ENCODE results near the gene CHRNA7.
"Not testable (repeated sequence)": the region's sequence is repeated elsewhere in the genome, so short reads cannot be mapped to it uniquely, and the experiment has no call there.

The CHRNA7 gene

GRCh38 chr15:32134842-32135241, 104.5 kb downstream of the CHRNA7 start:
- Histone ChIP-seq H3K27me3 (ENCODE audit: control insufficient read depth, insufficient read depth, low read length) (no peaks in the 10 kb centered on the region), H3K4me1 (ENCODE audit: control insufficient read depth, insufficient read depth, low read length) (no peaks in the 10 kb centered on the region), H3K27ac (ENCODE audit: low read length) (no peak overlapping the region), H3K4me3 (ENCODE audit: low read length) (no peak overlapping the region), H3K9me3 (ENCODE audit: control insufficient read depth, insufficient read depth, low read length) (no peaks in the 10 kb centered on the region), H3K36me3 (ENCODE audit: control insufficient read depth, insufficient read depth, low read length) (no peaks in the 10 kb centered on the region)
- DNase-seq (ENCODE audit: low read depth, low spot score): no peak
- WGBS (ENCODE audit: insufficient coverage, insufficient read length): no CpG with 5 or more reads among the region's 5 CpGs

DNA sequence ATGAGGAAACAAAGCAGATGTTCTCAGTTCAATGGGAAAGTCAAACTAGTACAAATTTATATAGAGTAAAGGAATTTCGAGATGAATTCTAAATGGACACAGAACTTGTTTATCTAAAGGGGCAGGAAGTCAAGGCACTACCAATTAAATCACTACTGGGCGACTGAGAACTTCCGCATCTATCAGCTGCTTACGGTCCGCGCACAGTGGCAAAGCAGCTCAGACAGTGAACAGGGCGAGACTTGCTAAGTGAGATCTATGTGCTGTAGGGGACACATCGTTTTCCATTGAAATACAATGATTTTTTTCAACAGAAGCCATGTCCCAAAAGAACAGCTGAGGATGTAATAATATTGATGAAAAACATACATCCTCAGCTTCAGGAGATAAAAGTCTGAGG, 105.0 kb downstream of the CHRNA7 start:
- H3K4me1 ChIP-seq (ENCODE audit: control insufficient read depth, insufficient read depth, low read length): no peaks in the 10 kb centered on the region
- no peaks in the 10 kb centered on the region for H3K27me3 ChIP-seq (ENCODE audit: control insufficient read depth, insufficient read depth, low read length)
- H3K4me3 ChIP-seq (ENCODE audit: low read length): no peak overlapping the region
- no CpG with 5 or more reads among the region's 8 CpGs for WGBS (ENCODE audit: insufficient coverage, insufficient read length)
- H3K9me3 ChIP-seq (ENCODE audit: control insufficient read depth, insufficient read depth, low read length): no peaks in the 10 kb centered on the region
- no peak for DNase-seq (ENCODE audit: low read depth, low spot score)
- H3K36me3 ChIP-seq (ENCODE audit: control insufficient read depth, insufficient read depth, low read length): no peaks in the 10 kb centered on the region
- no peak overlapping the region for H3K27ac ChIP-seq (ENCODE audit: low read length)

- not testable (repeated sequence) for H3K4me3 ChIP-seq (ENCODE audit: low read length); DNase-seq (ENCODE audit: low read depth, low spot score); H3K36me3 ChIP-seq (ENCODE audit: control insufficient read depth, insufficient read depth, low read length); H3K4me1 ChIP-seq (ENCODE audit: control insufficient read depth, insufficient read depth, low read length); H3K27me3 ChIP-seq (ENCODE audit: control insufficient read depth, insufficient read depth, low read length); H3K9me3 ChIP-seq (ENCODE audit: control insufficient read depth, insufficient read depth, low read length); H3K27ac ChIP-seq (ENCODE audit: low read length)
- no CpG with 5 or more reads among the region's 10 CpGs for WGBS (ENCODE audit: insufficient coverage, insufficient read length)
These were observed 115.2 kb downstream of the CHRNA7 start for GRCh38 chr15:32145512-32145911.

GRCh38 chr15:32148833-32149555, 118.7 kb downstream of the CHRNA7 start:
- H3K36me3 ChIP-seq (ENCODE audit: control insufficient read depth, insufficient read depth, low read length): no peaks in the 10 kb centered on the region
- WGBS (ENCODE audit: insufficient coverage, insufficient read length): no CpG with 5 or more reads among the region's 15 CpGs

GRCh38 chr15:32152574-32152973, 122.3 kb downstream of the CHRNA7 start:
- DNase-seq (ENCODE audit: low read depth, low spot score): no peak
- Histone ChIP-seq H3K4me3 (ENCODE audit: low read length) (no peak overlapping the region), H3K9me3 (ENCODE audit: control insufficient read depth, insufficient read depth, low read length) (no peaks in the 10 kb centered on the region), H3K36me3 (ENCODE audit: control insufficient read depth, insufficient read depth, low read length) (no peaks in the 10 kb centered on the region), H3K27ac (ENCODE audit: low read length) (no peak overlapping the region), H3K4me1 (ENCODE audit: control insufficient read depth, insufficient read depth, low read length) (no peaks in the 10 kb centered on the region), H3K27me3 (ENCODE audit: control insufficient read depth, insufficient read depth, low read length) (no peaks in the 10 kb centered on the region)
- no CpG with 5 or more reads among the region's 1 CpG for WGBS (ENCODE audit: insufficient coverage, insufficient read length)

More at GRCh38 chr15:32148833-32149555, 118.7 kb downstream of the CHRNA7 start:
- Histone ChIP-seq H3K27me3 (ENCODE audit: control insufficient read depth, insufficient read depth, low read length) (no peaks in the 10 kb centered on the region), H3K27ac (ENCODE audit: low read length) (no peak overlapping the region), H3K4me3 (ENCODE audit: low read length) (no peak overlapping the region), H3K4me1 (ENCODE audit: control insufficient read depth, insufficient read depth, low read length) (no peaks in the 10 kb centered on the region), H3K9me3 (ENCODE audit: control insufficient read depth, insufficient read depth, low read length) (no peaks in the 10 kb centered on the region)
- DNase-seq (ENCODE audit: low read depth, low spot score): no peak

- not testable (repeated sequence) for H3K9me3 ChIP-seq (ENCODE audit: control insufficient read depth, insufficient read depth, low read length); H3K4me3 ChIP-seq (ENCODE audit: low read length); H3K27me3 ChIP-seq (ENCODE audit: control insufficient read depth, insufficient read depth, low read length); H3K27ac ChIP-seq (ENCODE audit: low read length); DNase-seq (ENCODE audit: low read depth, low spot score); H3K4me1 ChIP-seq (ENCODE audit: control insufficient read depth, insufficient read depth, low read length); H3K36me3 ChIP-seq (ENCODE audit: control insufficient read depth, insufficient read depth, low read length)
- WGBS (ENCODE audit: insufficient coverage, insufficient read length): no CpG with 5 or more reads among the region's 18 CpGs
These were observed 123.7 kb downstream of the CHRNA7 start for GRCh38 chr15:32153868-32154623.

GRCh38 chr15:32162143-32162542, 131.8 kb downstream of the CHRNA7 start:
- not testable (repeated sequence) for DNase-seq (ENCODE audit: low read depth, low spot score); H3K9me3 ChIP-seq (ENCODE audit: control insufficient read depth, insufficient read depth, low read length); H3K36me3 ChIP-seq (ENCODE audit: control insufficient read depth, insufficient read depth, low read length); H3K4me1 ChIP-seq (ENCODE audit: control insufficient read depth, insufficient read depth, low read length); H3K27ac ChIP-seq (ENCODE audit: low read length); H3K27me3 ChIP-seq (ENCODE audit: control insufficient read depth, insufficient read depth, low read length); H3K4me3 ChIP-seq (ENCODE audit: low read length)
- no CpG with 5 or more reads among the region's 2 CpGs for WGBS (ENCODE audit: insufficient coverage, insufficient read length)

DNA sequence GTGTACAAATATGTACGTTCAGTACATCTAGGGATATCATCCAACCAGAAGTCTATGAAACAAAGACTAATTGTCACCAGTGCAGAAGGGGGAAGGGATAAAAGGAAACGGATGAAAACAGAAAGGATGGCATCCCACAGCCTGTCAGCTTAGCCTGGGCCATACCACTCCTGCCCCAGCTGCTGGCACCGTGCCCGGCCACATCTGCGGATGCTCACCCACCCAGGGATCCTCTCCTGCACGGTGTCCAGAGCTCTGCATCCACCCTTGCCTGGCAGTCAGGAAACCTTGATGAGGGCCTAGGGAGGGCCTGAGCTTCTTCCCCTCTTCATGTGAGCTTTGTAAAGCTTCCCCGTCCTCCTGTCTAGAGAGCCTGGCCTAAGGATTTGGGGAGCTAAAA, 133.8 kb downstream of the CHRNA7 start:
- not testable (repeated sequence) for H3K9me3 ChIP-seq (ENCODE audit: control insufficient read depth, insufficient read depth, low read length); H3K4me1 ChIP-seq (ENCODE audit: control insufficient read depth, insufficient read depth, low read length); H3K4me3 ChIP-seq (ENCODE audit: low read length); H3K27ac ChIP-seq (ENCODE audit: low read length); H3K27me3 ChIP-seq (ENCODE audit: control insufficient read depth, insufficient read depth, low read length); DNase-seq (ENCODE audit: low read depth, low spot score); H3K36me3 ChIP-seq (ENCODE audit: control insufficient read depth, insufficient read depth, low read length)
- no CpG with 5 or more reads among the region's 7 CpGs for WGBS (ENCODE audit: insufficient coverage, insufficient read length)

GRCh38 chr15:32164747-32165146, 134.4 kb downstream of the CHRNA7 start:
- not testable (repeated sequence) for H3K4me1 ChIP-seq (ENCODE audit: control insufficient read depth, insufficient read depth, low read length); H3K4me3 ChIP-seq (ENCODE audit: low read length); H3K27ac ChIP-seq (ENCODE audit: low read length); H3K9me3 ChIP-seq (ENCODE audit: control insufficient read depth, insufficient read depth, low read length); H3K36me3 ChIP-seq (ENCODE audit: control insufficient read depth, insufficient read depth, low read length); H3K27me3 ChIP-seq (ENCODE audit: control insufficient read depth, insufficient read depth, low read length); DNase-seq (ENCODE audit: low read depth, low spot score)
- WGBS (ENCODE audit: insufficient coverage, insufficient read length): no CpG with 5 or more reads among the region's 1 CpG

DNA sequence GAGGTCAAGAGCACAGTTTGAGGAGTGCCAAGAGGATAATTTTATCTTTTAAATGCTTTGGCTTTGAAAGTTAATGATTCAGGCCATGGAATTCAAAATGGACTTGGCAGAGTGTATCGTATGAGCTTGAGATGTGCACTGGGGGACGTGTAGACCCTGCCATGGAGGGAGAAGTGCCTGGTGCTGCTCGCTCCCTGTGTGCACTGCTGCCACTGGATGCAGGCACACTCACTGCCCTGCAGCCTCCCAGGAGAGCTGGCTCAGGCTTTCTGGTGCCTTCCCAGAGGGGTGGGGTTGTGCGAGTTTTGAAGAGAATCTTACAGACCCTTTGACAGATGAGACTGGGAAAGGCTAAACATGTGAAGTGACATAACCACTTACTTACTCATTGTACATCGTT, 135.5 kb downstream of the CHRNA7 start:
- not testable (repeated sequence) for DNase-seq (ENCODE audit: low read depth, low spot score); H3K27ac ChIP-seq (ENCODE audit: low read length); H3K9me3 ChIP-seq (ENCODE audit: control insufficient read depth, insufficient read depth, low read length); H3K27me3 ChIP-seq (ENCODE audit: control insufficient read depth, insufficient read depth, low read length); H3K4me1 ChIP-seq (ENCODE audit: control insufficient read depth, insufficient read depth, low read length); H3K36me3 ChIP-seq (ENCODE audit: control insufficient read depth, insufficient read depth, low read length); H3K4me3 ChIP-seq (ENCODE audit: low read length)
- WGBS (ENCODE audit: insufficient coverage, insufficient read length): no CpG with 5 or more reads among the region's 5 CpGs

DNA sequence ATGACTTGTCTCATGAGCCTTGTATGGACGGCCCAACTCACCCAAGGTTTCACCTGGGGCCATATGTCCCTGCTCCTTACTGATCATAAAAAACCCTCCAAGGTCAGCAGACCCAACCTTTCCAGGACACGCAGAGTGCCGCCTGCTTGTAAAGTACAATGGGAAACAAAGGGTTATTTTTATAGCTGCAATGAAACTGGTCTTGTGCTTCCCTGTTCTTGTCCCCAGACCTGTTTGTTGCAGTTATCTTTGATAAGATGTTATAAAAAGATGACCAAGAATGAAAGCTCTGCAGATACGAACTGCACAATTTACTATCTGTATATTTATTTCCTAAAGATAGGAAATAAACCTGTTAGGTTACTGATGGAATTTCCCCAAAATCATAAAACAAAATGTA, 136.0 kb downstream of the CHRNA7 start:
- not testable (repeated sequence) for H3K27ac ChIP-seq (ENCODE audit: low read length); H3K4me1 ChIP-seq (ENCODE audit: control insufficient read depth, insufficient read depth, low read length); H3K4me3 ChIP-seq (ENCODE audit: low read length); H3K9me3 ChIP-seq (ENCODE audit: control insufficient read depth, insufficient read depth, low read length); H3K27me3 ChIP-seq (ENCODE audit: control insufficient read depth, insufficient read depth, low read length); DNase-seq (ENCODE audit: low read depth, low spot score); H3K36me3 ChIP-seq (ENCODE audit: control insufficient read depth, insufficient read depth, low read length)
- WGBS (ENCODE audit: insufficient coverage, insufficient read length): no CpG with 5 or more reads among the region's 4 CpGs

Measured in iPS DF 6.9 (cell line).